HG02571 (cell line): ENCODE measurements around the gene P2RY2.
"Not testable (repeated sequence)": the region's sequence is repeated elsewhere in the genome, so short reads cannot be mapped to it uniquely, and the experiment has no call there.

Experiments
- ATAC-seq: cut with Tn5 transposase; IDR thresholded peaks from one replicate; pipeline ENCODE4 v1.9.1; 2021; ENCODE audit warnings: mild to moderate bottlenecking, moderate library complexity; ENCODE audit not compliant: unreplicated experiment

Gene P2RY2

DNA sequence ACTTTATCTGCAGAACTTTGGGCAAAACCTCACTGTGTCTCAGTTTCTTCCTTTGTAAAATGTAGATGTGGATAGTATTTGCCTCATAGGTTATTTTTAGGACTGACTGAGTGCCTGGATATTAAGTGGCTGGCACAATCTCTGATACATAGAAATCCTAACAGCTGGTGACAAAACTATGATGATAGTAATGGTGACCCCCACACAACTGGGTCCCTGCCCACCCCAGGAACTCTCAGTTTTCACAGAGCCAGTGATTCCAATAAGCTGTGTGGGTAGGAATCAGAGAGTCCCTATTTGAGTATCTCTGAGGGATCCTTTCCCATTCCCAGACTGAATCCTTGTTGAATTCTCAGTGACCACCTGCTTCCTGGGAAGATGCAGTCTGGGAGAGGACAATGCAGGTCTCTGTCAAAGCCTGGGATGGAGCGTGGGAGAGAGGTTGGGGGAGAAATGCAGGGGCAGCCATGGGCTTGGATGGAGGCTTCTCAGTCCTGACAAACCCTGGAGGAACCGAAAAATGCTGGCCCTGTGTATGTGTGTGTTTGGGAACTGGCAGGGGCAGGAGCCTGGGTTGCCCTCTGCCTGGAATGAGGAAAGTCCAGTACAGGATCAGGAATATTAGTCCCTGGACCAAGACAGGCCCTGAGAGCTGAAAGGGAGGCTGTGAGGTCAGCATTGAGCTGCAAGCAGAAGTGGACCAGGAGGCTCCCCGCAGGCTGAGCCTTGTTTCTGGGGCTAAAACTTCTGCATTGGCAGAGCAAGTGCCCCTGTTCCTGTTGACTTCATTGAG lies 48.0 kb downstream of the P2RY2 start:
- ATAC-seq = no peak

DNA sequence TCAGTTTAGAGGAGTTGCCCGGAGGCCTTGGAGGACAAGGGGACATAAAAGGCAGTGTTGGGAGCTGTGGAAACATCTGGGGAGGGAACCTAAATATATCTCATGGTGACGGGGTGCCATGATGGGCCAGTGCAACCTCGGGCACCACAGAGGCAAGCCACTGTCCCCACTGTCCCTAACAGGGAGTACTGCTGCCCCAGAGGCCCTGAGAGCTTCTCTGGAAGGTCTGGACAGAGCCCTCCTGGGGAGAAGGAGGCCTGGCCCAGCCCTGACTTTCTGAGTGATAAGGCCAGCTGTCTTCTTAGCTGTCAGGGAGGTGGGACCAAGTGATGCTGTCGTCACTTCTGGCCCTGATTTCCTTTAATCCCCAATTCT lies 48.6 kb downstream of the P2RY2 start:
- ATAC-seq = no peak

DNA sequence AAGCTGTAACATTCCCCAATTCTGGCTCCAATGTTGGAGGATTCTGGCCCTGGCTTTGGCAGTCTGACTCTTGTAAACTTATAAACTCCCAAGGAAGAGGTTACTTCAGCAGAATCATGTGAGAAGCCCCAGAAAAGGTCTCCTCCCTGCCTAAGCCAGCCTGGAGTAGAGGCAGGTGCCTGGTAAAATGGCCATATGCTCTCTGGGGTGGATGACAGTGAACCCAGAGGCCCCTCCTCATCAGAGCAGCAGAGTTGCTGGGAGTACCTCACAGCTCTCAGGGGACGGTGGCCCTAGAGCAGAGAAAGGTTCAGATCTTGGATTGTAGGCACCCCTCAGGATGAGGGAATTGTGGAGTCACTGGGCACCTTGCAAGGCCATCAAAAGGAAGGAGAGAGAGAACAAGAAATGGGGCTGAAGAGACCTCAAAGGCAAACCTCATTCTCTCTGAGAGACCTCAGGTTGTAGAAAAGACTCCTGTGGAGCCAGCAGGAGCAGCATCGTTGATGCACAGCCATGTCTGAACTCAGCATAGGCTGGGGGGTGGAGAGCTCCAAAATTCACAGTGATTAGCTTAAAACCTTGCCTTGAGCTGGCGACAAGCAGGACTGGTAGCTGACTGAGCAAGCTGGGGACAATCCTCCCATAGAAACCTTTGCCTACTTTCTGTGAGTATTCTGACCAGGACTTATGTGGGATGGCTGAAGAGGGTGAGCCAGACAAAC lies 49.2 kb downstream of the P2RY2 start:
- ATAC-seq = no peak

DNA sequence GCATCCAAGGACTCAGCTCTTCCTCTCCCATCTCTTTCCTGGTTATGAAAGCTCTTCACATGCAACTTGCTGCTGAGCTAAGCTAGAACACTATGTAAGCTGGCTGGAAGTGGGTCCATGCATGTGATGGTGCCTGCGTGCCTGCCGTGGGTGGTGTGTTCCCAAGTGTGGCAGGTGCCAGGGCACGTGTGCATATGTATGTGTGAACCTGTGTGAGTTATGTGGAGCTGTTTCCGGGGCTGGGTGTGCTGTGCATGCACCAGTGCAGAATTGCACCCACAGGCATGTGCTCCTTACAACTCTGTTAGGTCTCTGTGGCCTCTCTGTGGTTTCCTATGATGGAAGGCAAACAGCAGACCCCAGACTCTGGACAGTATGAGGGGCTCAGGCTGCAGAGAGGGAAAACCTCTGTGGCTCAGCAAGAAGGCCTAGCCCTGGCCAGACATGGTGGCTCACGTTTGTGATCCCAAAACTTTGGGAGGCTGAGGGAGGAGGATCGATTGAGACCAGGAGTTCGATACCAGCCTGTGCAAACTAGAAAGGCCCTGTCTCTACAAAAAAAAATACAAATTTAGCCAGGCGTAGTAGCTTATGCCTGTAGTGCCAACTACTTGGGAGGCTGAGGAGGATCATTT lies 49.9 kb downstream of the P2RY2 start:
- no peak for ATAC-seq

DNA sequence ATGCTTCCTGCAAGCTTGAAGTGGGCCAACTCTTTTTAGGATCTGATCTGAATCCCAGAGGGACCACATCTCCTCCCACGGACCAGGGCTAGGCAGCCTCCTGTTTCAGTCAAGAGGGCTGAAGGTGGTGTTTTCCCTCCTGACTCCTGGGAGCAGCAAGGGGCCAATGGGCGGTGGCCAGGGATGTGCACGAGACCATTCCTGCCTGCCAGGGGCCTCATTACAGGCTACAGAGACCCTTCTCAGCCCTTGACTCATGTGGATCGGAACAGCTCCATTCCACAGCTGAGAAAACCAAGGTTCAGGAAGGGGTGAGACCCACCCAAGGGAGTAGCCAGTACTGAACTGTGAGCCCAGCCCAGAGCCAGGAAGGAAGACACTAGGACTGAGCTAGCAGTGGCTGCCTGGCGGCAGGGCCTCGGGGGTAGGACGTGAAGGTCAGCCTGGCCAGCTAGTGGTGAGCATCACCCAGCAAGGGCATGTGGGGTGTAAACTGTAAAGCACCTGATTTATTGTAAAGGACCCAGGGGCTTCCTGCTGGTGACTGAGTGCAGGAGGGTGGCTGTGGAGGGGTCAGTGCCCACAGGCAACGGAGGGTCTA lies 50.7 kb downstream of the P2RY2 start:
- ATAC-seq = no peak

DNA sequence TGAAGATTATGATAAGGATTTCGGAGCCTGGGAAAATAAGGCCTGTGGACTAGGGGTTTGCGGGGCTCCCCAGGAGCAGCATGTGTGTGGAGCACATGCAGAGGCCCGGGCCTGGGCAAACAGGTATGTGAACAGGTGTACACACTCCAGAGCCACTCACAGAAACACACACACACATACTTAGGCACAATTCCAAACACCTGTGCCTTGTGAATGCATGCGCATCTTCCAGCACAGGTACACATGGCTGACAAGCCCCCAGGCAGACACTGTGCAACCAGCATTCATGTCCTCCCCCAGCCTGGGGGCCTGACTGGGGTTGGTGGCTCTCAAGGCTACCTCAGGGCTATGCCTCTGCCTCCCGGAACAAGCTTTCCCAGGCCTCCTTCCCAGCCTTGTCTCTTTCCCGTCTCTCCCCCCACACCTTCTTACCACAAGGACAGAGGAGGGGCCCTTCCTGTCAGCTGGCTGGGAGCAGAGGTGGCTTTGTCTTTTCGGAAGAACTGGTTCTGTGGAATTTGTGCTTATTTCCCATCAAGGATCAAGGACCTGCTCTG lies 51.5 kb downstream of the P2RY2 start:
- ATAC-seq = no peak

DNA sequence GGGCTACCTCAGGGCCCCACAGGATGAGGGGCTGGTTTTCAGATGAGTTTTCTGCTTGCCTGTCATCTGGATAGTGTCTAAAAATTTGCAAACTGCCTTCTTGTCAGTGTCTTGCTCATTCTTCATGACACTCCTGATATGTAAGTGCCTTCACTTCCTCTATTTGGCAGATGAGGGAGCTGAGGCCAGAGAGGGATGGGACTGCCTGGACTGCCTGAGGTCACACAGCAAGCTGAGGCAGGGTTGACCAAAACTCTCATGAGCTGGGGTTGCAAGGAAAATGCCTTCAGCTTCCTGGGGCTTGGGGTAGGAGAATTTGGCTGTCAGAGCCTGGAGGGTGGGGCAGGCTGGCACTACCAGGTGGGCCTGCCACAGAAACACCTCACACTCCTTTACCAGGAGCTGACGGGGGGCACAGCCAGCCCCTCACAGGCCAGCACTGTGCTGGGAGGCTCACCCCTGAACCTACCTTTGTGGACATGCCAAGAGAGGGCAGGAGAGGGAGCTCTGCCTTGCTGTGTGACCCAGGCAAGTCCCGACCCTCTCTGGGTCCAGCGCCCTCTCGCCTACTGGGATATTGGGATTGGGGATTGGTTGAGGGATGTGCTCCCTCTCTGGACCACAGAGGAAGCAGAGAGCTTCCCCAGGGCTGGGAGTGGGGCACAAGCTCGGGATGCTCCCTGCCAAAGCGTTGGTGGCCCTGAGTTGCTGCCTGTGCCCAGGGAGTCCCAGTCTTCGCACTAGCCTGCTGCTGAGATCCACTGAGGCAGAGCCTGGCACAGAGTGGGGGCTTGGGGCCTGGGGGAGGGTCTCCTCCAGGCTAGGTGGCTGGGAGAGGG lies 52.2 kb downstream of the P2RY2 start:
- ATAC-seq = no peak

DNA sequence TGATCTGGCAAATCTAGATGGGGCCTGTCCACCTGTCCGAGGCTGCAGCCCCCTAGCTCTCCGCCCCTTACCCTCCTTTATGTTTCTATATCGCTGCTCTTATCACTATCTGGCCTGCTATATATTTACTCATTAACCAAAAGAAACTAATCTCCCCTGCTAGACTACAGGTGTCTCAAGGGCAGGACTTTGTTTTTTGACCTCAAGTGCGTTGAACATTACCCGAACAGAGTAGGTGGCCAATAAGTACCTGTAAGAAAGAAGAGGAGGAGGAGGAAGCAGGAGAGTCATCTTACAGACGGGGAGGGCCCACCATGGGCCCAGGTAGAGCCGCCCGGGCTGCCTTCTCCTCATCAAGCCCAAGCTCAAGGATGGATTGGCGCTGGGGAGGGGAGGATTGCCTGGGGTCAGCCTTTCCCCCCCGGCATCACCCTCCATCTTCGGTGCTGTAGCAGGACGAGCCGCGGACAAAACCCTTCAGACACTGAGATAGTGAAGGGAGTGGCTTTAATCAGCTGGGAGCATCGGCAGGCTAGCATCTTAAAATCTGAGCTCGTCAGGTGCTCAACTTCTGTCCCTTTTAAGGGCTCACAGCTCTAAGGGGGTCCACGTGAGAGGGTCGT lies 52.9 kb downstream of the P2RY2 start:
- ATAC-seq = no peak

DNA sequence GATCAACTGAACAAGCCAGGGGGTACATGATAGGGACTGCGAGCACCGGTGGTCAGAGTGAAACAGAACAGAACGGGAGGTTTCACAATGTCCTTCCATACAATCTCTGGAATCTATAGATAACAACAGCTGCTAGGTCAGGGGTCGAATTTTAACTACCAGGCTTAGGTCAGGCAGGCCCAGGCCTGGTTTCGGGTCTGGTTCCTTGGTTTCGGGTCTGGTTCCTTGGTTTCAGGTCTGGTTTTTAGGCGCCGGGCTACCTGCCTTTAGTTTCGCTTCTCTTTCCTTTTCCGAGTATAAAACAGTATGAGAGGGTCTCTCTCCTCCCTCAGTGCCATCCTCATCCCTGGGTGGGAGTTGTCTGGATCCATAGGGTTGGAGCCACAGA lies 53.4 kb downstream of the P2RY2 start:
- ATAC-seq = not testable (repeated sequence)

DNA sequence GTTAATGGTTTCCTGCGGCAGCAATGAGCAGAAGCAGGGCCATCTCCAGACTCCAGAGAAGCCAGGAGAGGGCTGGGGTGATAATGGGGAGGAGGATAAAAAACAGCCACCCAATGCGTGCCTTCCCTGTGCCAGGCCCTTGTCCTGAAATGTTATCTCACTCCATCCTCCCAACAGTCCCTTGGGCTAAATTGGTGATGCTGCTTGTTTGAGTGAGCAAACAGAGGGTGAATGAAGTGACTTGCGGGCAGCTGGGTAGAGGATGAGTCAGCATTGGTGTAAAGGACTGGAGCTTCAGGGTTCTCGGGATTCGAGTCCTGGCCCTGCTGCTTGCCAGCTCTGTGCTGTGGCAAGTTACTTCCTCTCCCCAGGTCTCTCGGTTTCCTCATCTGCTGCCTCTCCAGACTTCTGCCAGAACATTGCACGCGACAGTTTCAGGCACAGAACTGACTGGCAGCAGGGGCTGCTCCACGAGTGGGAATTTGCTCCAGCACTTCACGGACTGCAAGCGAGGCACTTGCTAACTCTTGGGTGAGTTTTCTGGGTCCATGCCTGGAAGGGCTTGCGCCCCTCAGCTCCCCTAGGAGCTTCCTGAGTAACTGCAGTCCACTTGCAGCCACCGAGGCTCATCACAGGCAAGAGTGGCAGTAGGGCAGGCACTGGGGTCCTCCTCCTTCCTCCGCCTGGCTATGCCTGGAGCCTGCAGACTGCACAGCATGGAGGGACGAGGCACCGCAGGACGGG lies 54.0 kb downstream of the P2RY2 start, which contains the start of gene P2RY6:
Gene P2RY6 (plus strand): TSS at position 403 of the 744 bp plus-strand sequence. CDS start 24,181 bp downstream, outside the sequence.
- no peak for ATAC-seq

DNA sequence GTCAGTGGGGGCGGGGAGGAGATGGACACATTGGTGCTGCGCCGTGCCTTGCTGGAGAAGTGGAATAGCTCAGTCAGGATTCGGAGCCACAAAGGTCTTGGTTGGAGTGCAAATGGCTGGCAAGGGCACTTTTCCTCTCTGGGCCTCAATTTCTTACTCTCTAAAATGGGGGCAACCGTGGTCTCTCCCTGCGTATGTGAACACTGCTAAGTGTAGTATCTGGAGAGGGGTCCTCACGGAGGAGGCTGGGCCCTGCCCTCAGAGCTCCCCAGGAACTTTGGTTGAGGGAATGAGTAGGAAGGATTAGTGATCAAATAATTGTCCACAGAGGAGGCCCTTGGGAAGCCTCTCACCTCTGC lies 54.6 kb downstream of the P2RY2 start:
- no peak for ATAC-seq

DNA sequence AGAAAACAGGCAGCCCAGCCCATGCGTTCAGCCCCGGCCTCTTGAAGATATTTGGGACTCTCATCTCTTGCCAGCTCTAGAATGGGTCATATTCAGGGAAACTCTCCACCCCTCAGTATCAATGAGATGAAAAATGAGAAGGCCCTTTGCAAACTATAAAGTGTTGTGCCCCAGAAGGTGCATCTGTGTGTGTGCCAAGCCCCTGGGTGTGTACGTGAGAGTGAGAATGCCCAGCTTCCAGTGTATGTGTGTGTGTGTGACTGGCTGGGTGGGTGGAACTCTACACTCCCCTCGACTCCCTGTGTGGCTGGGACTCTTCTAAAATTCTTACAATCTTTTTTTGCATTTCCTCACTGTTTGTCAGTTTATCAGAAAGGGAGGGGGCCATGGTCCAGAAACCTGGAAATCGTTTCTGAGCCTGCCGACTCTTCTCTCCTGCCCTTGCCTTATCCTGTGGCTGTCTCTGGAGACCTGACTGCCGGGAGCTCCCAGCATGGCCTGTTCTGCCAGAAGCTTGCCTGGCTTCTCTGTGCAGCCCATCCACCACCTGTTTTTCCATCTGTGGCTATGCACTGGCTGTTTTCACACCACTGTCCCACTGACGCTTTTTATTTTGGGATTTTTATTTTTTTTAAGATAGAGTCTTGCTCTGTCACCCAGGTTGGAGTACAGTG lies 55.3 kb downstream of the P2RY2 start:
- no peak for ATAC-seq

DNA sequence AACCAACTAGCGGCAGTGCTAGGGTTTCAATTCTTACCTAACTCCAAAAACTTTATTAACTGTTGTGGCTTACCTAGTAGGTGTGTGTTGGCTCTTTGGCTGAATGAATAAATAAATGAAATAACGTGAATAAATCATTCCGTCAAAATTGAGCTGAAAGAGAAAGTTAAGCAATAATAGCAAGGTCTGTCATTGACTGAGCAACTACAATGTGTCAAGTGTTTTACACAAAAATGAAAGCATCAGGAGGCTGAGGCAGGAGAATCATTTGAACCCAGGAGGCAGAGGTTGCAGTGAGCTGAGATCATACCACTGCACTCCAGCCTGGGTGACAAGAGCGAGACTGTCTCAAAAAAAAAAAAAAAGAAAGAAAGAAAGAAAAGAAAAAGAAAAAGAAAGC lies 56.1 kb downstream of the P2RY2 start:
- ATAC-seq = not testable (repeated sequence)

DNA sequence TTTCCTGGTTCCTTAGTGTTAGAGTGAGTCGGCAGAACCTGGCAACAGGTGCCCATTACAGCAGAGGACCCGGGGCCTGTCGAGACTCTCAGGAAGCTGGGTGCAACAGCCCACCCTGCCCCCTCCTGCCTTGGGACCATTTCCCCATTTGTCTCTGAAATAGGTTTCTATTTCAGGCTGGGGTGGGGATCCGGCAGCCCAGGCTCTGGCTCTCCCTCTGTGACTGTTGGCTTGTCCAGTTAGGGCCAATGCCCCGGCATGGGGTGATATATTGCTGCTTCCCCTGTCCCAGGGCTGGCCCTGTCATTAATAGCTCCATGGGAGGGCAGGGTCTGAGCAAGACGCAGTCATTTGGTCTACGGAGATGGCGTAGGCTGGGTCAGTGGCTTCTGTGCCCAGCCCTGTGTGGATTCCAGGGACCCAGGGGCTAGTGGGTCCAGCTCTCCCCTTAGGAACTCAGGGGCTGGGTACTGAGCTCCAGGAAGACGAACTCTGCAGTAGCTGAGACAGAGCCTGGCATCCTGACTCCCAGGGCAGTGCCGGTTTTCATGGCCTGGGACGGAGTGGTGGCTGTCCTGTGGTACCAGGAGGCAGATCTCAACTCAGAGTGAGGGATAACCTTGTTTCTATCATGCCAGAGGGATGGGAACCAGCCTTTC lies 56.8 kb downstream of the P2RY2 start:
- no peak for ATAC-seq

DNA sequence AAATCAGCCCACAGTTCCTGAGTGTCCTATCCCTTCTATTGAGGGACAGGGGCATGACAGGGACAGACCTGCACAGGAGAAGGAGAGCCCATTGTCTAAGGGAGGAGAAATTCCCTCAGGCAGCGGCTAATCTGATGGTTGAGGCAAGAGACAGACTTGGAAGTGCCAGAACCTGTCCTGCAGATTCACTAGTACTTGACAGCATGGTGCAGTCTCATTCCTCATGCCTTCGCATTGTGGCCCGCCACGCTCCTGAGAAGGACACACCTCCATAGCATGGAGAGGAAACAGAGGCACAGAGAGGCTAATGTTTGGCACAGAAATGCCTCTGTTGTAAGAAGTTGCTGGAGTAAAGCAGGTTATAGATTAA lies 57.3 kb downstream of the P2RY2 start:
- no peak for ATAC-seq

DNA sequence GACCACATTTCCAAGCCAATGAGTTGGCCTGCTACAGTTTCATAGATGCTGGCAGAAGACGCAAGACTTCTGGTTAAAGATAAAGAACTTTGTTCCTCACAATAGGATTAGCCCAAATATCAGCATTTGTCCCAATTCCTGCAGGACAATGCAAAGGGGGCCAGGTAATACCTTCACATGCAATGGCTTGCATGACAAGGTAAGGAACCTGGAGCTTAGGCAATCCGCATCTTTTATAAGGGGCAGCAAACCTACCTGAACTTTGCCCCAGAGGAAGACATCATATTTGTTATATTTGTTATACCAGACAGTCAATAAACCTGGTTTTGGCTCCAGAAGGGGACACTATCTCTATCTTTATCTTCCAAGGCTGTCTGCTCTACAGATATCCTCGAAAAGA lies 59.4 kb downstream of the P2RY2 start:
- no peak for ATAC-seq

DNA sequence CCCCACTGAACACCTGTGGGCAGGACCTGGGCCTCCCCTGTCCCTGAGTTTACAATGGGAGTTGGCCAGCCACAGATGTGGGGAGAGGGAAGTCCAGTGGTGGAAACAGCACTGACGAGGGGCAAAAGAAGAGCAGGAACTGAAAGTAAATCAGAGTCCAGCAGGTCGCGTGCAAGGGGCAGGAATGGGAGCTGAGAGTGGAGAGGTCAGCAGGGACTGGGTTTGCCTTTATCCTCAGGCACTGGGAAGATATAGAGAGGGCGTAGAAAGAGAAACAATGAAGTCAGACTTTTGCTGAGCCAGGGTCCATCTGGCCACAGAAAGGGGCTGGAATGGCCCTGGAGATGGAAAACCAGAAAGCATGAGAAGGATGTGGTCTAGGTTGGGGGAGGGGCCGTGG lies 62.5 kb downstream of the P2RY2 start:
- ATAC-seq = no peak

DNA sequence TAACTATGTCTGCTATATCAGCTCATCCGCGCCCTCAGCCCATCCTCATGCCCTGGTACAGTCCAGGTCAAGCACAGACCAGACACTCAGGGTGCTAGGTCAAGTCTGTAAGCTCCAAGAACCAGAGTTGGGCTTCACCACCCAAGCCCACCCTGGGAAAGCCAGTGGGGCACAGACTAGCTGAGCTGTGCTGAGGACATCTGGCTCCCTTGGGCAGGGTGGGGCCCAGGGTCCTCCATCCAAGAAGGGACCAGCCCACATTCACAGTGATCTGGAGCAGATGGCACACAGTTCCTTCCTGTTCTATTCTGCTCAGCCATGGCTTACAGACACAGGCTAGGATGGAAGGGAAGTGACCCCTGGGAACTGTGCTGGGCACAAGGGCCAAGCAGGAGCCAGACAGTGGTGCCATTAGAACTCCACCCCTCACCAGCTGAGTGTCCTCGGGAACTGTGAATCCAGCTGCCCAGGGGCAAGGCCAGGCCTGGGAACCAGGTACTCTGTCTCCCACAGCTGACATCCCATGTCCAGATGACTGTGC lies 63.2 kb downstream of the P2RY2 start:
- no peak for ATAC-seq
